HG03159 (cell line): ENCODE results near the gene EMID1.
"Not testable (repeated sequence)": the region's sequence is repeated elsewhere in the genome, so short reads cannot be mapped to it uniquely, and the experiment has no call there.

Experiments
- ATAC-seq: cut with Tn5 transposase; IDR thresholded peaks from one replicate; pipeline ENCODE4 v1.9.1; 2021; ENCODE audit warnings: mild to moderate bottlenecking, moderate library complexity; ENCODE audit not compliant: unreplicated experiment

EMID1 gene

GRCh38 chr22:29208879-29209623, 3.4 kb downstream of the EMID1 start:
- no peak for ATAC-seq

- ATAC-seq, result no peak
Measured at GRCh38 chr22:29209624-29209929, 3.9 kb downstream of the EMID1 start.

- no peak for ATAC-seq
Measured at GRCh38 chr22:29211066-29211465, 5.4 kb downstream of the EMID1 start.

GRCh38 chr22:29211466-29211865, 5.8 kb downstream of the EMID1 start:
- ATAC-seq, result no peak

GRCh38 chr22:29212743-29213142, 7.0 kb downstream of the EMID1 start:
- ATAC-seq, result no peak

- no peak for ATAC-seq
Measured at GRCh38 chr22:29213493-29213892, 7.8 kb downstream of the EMID1 start.

- ATAC-seq, result no peak
Measured at GRCh38 chr22:29214232-29214631, 8.5 kb downstream of the EMID1 start.

GRCh38 chr22:29215012-29215860, 9.5 kb downstream of the EMID1 start:
- no peak for ATAC-seq

GRCh38 chr22:29216011-29216872, 10.5 kb downstream of the EMID1 start:
- ATAC-seq, result no peak

- no peak for ATAC-seq
Measured at GRCh38 chr22:29216873-29217666, 11.4 kb downstream of the EMID1 start.

GRCh38 chr22:29217827-29218757, 12.4 kb downstream of the EMID1 start:
- ATAC-seq, result no peak

- ATAC-seq, result no peak
Measured at GRCh38 chr22:29218758-29219408, 13.2 kb downstream of the EMID1 start.

GRCh38 chr22:29219409-29219782, 13.7 kb downstream of the EMID1 start:
- ATAC-seq, result not testable (repeated sequence)

GRCh38 chr22:29219881-29220670, 14.4 kb downstream of the EMID1 start:
- ATAC-seq, result no peak

- ATAC-seq, result no peak
Measured at GRCh38 chr22:29224121-29224858, 18.6 kb downstream of the EMID1 start.

GRCh38 chr22:29224859-29225410, 19.2 kb downstream of the EMID1 start:
- no peak for ATAC-seq

GRCh38 chr22:29225422-29226090, 19.9 kb downstream of the EMID1 start:
- no peak for ATAC-seq
